Globus pallidus (tissue), 1 donor: Measurements from ENCODE around the gene EXOC6B.
A peak's percentile ranks its signal among the peaks of the same experiment; 100 is the strongest.
"Not testable (repeated sequence)": the region's sequence is repeated elsewhere in the genome, so short reads cannot be mapped to it uniquely, and the experiment has no call there.

ENCODE experiments used
- DNase-seq: peaks from one replicate; pipeline ENCODE4 v3.0.0-alpha.2; 2015; ENCODE audit warnings: low spot score

EXOC6B gene

GRCh38 chr2:72442270-72442669, 383.6 kb downstream of the EXOC6B start:
- no peak for DNase-seq

- DNase-seq, result no peak
These were observed 385.9 kb downstream of the EXOC6B start for GRCh38 chr2:72439892-72440291.

GRCh38 chr2:72438364-72438763, 387.5 kb downstream of the EXOC6B start:
- no peak for DNase-seq

GRCh38 chr2:72431737-72432136, 394.1 kb downstream of the EXOC6B start:
- DNase-seq, result no peak

GRCh38 chr2:72427022-72427861, 398.6 kb downstream of the EXOC6B start:
- no peak for DNase-seq

GRCh38 chr2:72425996-72426395, 399.8 kb downstream of the EXOC6B start:
- DNase-seq, result no peak

- no peak for DNase-seq
These were observed 402.1 kb downstream of the EXOC6B start for GRCh38 chr2:72423756-72424155.

- not testable (repeated sequence) for DNase-seq
These were observed 404.0 kb downstream of the EXOC6B start for GRCh38 chr2:72421771-72422379.

- no peak for DNase-seq
These were observed 409.9 kb downstream of the EXOC6B start for GRCh38 chr2:72415781-72416475.

- DNase-seq, result peak; percentile 0
These were observed 410.6 kb downstream of the EXOC6B start for GRCh38 chr2:72415241-72415661.

GRCh38 chr2:72414137-72414760, 411.6 kb downstream of the EXOC6B start:
- peak; percentile 46 for DNase-seq

GRCh38 chr2:72413716-72414115, 412.1 kb downstream of the EXOC6B start:
- no peak for DNase-seq

- no peak for DNase-seq
These were observed 413.6 kb downstream of the EXOC6B start for GRCh38 chr2:72412214-72412613.

- no peak for DNase-seq
These were observed 426.0 kb downstream of the EXOC6B start for GRCh38 chr2:72399879-72400278.

- no peak for DNase-seq
These were observed 430.7 kb downstream of the EXOC6B start for GRCh38 chr2:72395096-72395495.

- DNase-seq, result no peak
These were observed 431.2 kb downstream of the EXOC6B start for GRCh38 chr2:72394541-72395070.

- DNase-seq, result no peak
These were observed 436.4 kb downstream of the EXOC6B start for GRCh38 chr2:72389447-72389846.

- DNase-seq, result no peak
These were observed 437.6 kb downstream of the EXOC6B start for GRCh38 chr2:72388263-72388662.

- no peak for DNase-seq
These were observed 439.5 kb downstream of the EXOC6B start for GRCh38 chr2:72386288-72386687.

GRCh38 chr2:72378753-72379348, 447.0 kb downstream of the EXOC6B start:
- DNase-seq, result no peak

GRCh38 chr2:72367530-72368225, 458.2 kb downstream of the EXOC6B start:
- peak; percentile 23 for DNase-seq
